NCI-H2107 treated with DMSO at 0.1 percent for 48 hours (cell line): ENCODE measurements around the gene BCAS2.

Experiments
- DNase-seq: peaks from one replicate; lab custom pipeline; 2025; ENCODE audit not compliant: unreplicated experiment; lab: John Stamatoyannopoulos, UW

The BCAS2 gene

GRCh38 chr1:114559356-114559755, 22.1 kb downstream of the BCAS2 start:
- no peak for DNase-seq

GRCh38 chr1:114558544-114558943, 22.9 kb downstream of the BCAS2 start:
- DNase-seq = no peak

- no peak for DNase-seq
These were observed 26.8 kb downstream of the BCAS2 start for GRCh38 chr1:114554577-114554976.

- DNase-seq = no peak
These were observed 29.2 kb downstream of the BCAS2 start for GRCh38 chr1:114552106-114552639.

- DNase-seq = no peak
These were observed 30.0 kb downstream of the BCAS2 start for GRCh38 chr1:114551400-114551799.

GRCh38 chr1:114550336-114550735, 31.1 kb downstream of the BCAS2 start:
- DNase-seq = no peak

GRCh38 chr1:114549137-114549536, 32.3 kb downstream of the BCAS2 start:
- no peak for DNase-seq

- no peak for DNase-seq
These were observed 34.3 kb downstream of the BCAS2 start for GRCh38 chr1:114547076-114547475.

GRCh38 chr1:114545796-114546195, 35.6 kb downstream of the BCAS2 start:
- DNase-seq = no peak

- no peak for DNase-seq
These were observed 36.1 kb downstream of the BCAS2 start for GRCh38 chr1:114545315-114545714.

- DNase-seq = no peak
These were observed 40.6 kb downstream of the BCAS2 start for GRCh38 chr1:114540821-114541220.

GRCh38 chr1:114540272-114540671, 41.1 kb downstream of the BCAS2 start:
- DNase-seq = no peak

GRCh38 chr1:114536043-114536442, 45.4 kb downstream of the BCAS2 start:
- no peak for DNase-seq

- DNase-seq = no peak
These were observed 46.0 kb downstream of the BCAS2 start for GRCh38 chr1:114535401-114535800.

GRCh38 chr1:114531094-114531493, 50.3 kb downstream of the BCAS2 start:
- no peak for DNase-seq

- DNase-seq = no peak
These were observed 51.2 kb downstream of the BCAS2 start for GRCh38 chr1:114530224-114530623.

- DNase-seq = no peak
These were observed 56.5 kb downstream of the BCAS2 start for GRCh38 chr1:114524944-114525343.

GRCh38 chr1:114522264-114522575, 59.2 kb downstream of the BCAS2 start:
- DNase-seq = no peak

- DNase-seq = no peak
These were observed 59.8 kb downstream of the BCAS2 start for GRCh38 chr1:114521396-114522263.
